Aorta (tissue), 5 donors: ENCODE results near the gene KMT2A. TPM values are rescaled to one million over a fixed set of nuclear protein-coding genes. Genes with fewer than 3 reads are reported as not detected.
"Not testable (repeated sequence)": the region's sequence is repeated elsewhere in the genome, so short reads cannot be mapped to it uniquely, and the experiment has no call there.

Experiments
- ATAC-seq: fragments of 200-7000 bp; cut with Tn5 transposase; one replicate; pipeline ENCODE4 v1.9.1; 2022; ENCODE audit warnings: moderate library complexity; ENCODE audit not compliant: low FRiP score
- DNase-seq, 2 donors: peaks; one replicate each; pipeline ENCODE4 v3.0.0-alpha.2; 2020
- H3K27ac ChIP-seq, 2 donors: one replicate each; pipeline ENCODE4 v1.5.1; 2013; ENCODE audit warnings: low read length in 2 of 2, mild to moderate bottlenecking in 2 of 2, moderate library complexity in 2 of 2, control low read depth in 1 of 2, inconsistent platforms in 1 of 2, low read depth in 1 of 2
- H3K27me3 ChIP-seq, 2 donors: one replicate each; pipeline ENCODE4 v1.6.1; 2013; ENCODE audit warnings: control low read depth in 1 of 2, low read length in 1 of 2, mild to moderate bottlenecking in 1 of 2, moderate library complexity in 1 of 2; ENCODE audit not compliant: insufficient read depth in 2 of 2, control insufficient read depth in 1 of 2
- H3K36me3 ChIP-seq, 2 donors: one replicate each; pipeline ENCODE4 v1.6.1; 2013; ENCODE audit warnings: control low read depth in 1 of 2, low read length in 1 of 2, mild to moderate bottlenecking in 1 of 2; ENCODE audit not compliant: insufficient read depth in 2 of 2, control insufficient read depth in 1 of 2
- H3K4me1 ChIP-seq, 2 donors: one replicate each; pipeline ENCODE4 v1.6.1; 2013; ENCODE audit warnings: low read length in 2 of 2, control low read depth in 1 of 2, mild to moderate bottlenecking in 1 of 2, moderate library complexity in 1 of 2; ENCODE audit not compliant: insufficient read depth in 2 of 2, control insufficient read depth in 1 of 2
- H3K4me3 ChIP-seq, 2 donors: one replicate each; pipeline ENCODE4 v1.5.1; 2013; ENCODE audit warnings: low read length in 2 of 2, control low read depth in 1 of 2, mild to moderate bottlenecking in 1 of 2
- H3K9me3 ChIP-seq: one replicate; pipeline ENCODE4 v1.6.1; 2013; ENCODE audit warnings: mild to moderate bottlenecking, low read length; ENCODE audit not compliant: control insufficient read depth
- WGBS, 2 donors: extraction: QIAGEN DNeasy Blood & Tissue Kit; methylation state at CpG; one replicate each; pipeline ENCODE4 v1.1.7; 2013; 5-methylcytosine and 5-hydroxymethylcytosine counted together
- intact Hi-C, 2 donors: fragments of 100-400 bp; cut with DNase I; formaldehyde crosslinking; loops; one replicate each; pipeline versions ENCODE4 v1.14.2 to v1.15.0; 2022
- polyA plus RNA-seq, 2 donors: library from polyadenylated mRNA; stranded (reverse); fragments of 200-250 nt; gene quantifications; one replicate each; pipeline ENCODE4 v1.2.3, GENCODE V29; 2013
- total RNA-seq, 2 donors: library from RNA; stranded (reverse); fragmentation: NEBNext Ultra II Directional; extraction: Animal tissue kit (Norgen Biotek cat#: 25700); gene quantifications; one replicate each; pipeline ENCODE4 v1.2.1, GENCODE V29; 2021
- donor health status: healthy with polysubstance abuse.
- donor health status: Bipolar disorder and iron deficiency.
- donor health status: DM: no; HTN: no; CAD: no.
- donor health status: DM: no; HTN: no; CAD: no.
- donor health status: DM: yes; HTN: yes; CAD: no.

KMT2A gene
- total and polyA plus RNA-seq, 4 donors, result 5.6 to 114 (median 60.0) TPM

GRCh38 chr11:118570787-118571186, 134.5 kb downstream of the KMT2A start:
- Histone ChIP-seq H3K9me3 (no peaks in the 10 kb centered on the region), H3K27ac (no peak overlapping the region), H3K27me3 (no peaks in the 10 kb centered on the region), H3K4me3 (no peak overlapping the region), H3K36me3 (no peaks in the 10 kb centered on the region), H3K4me1 (no peaks in the 10 kb centered on the region)
- 94 to 100% methylated on average over 1 of the region's 1 CpG for WGBS, 2 donors
- no peak for ATAC-seq
- intact Hi-C loops, result loop anchor here (5.0 kb wide), 1 partner anchor 37 kb away; the partner anchor contains the start of gene PHLDB1 (in 2 of the 2)
- no peak for DNase-seq

GRCh38 chr11:118571701-118572060, 135.4 kb downstream of the KMT2A start:
- DNase-seq, result peak; percentile 55 to 66
- H3K4me1 ChIP-seq, H3K27me3 ChIP-seq, ATAC-seq, H3K36me3 ChIP-seq, H3K9me3 ChIP-seq: not testable (repeated sequence)
- 3 to 14% methylated on average over 15 of the region's 15 CpGs for WGBS, 2 donors
- H3K27ac ChIP-seq, result peak overlapping the region in 1 of 2 donors; percentile 91
- intact Hi-C loops, result loop anchor here (5.0 kb wide), 1 partner anchor 36 kb away; the partner anchor contains the start of gene PHLDB1 (in 2 of the 2)
- H3K4me3 ChIP-seq, result peak overlapping the region; percentile 22 to 56

- no peaks in the 10 kb centered on the region for H3K9me3 ChIP-seq
- 0% methylated on average over 51 to 55 of the region's 55 CpGs for WGBS, 2 donors
- no peaks in the 10 kb centered on the region for H3K27me3 ChIP-seq
- intact Hi-C loops, result loop anchor here (5.0 kb wide), 1 partner anchor 35 kb away; the partner anchor contains the start of gene PHLDB1 (in 2 of the 2)
- ATAC-seq (peak; percentile 92), DNase-seq (peak; percentile 88 to 91)
- peak within 1 kb of the TSS; percentile 46 to 56 for H3K4me3 ChIP-seq
- no peaks in the 10 kb centered on the region for H3K36me3 ChIP-seq
- H3K4me1 ChIP-seq, result no peaks in the 10 kb centered on the region
- peak within 1 kb of the TSS; percentile 84 to 91 for H3K27ac ChIP-seq
Observed at GRCh38 chr11:118572061-118572980, 136.0 kb downstream of the KMT2A start, which contains the start of gene ARCN1. TSS of gene ARCN1 (plus strand) at chr11:118572409. CDS start at chr11:118572548, 139 bp downstream.

- Histone ChIP-seq H3K9me3 (no peaks in the 10 kb centered on the region), H3K27ac (peak overlapping the region; percentile 84 to 87), H3K4me1 (no peaks in the 10 kb centered on the region), H3K36me3 (no peaks in the 10 kb centered on the region), H3K27me3 (no peaks in the 10 kb centered on the region), H3K4me3 (peak overlapping the region; percentile 46 to 56)
- peak; percentile 16 for ATAC-seq
- no peak for DNase-seq
- 0 to 1% methylated on average over 10 of the region's 10 CpGs for WGBS, 2 donors
- intact Hi-C loops, result loop anchor here (5.0 kb wide), 1 partner anchor 34 kb away; the partner anchor contains the start of gene PHLDB1 (in 2 of the 2)
Observed at GRCh38 chr11:118572981-118573550, 136.8 kb downstream of the KMT2A start.

GRCh38 chr11:118574636-118575035, 138.3 kb downstream of the KMT2A start:
- DNase-seq (no peak), ATAC-seq (no peak)
- H3K4me1 ChIP-seq, result no peaks in the 10 kb centered on the region
- H3K36me3 ChIP-seq, result no peaks in the 10 kb centered on the region
- 66 to 71% methylated on average over 7 of the region's 7 CpGs for WGBS, 2 donors
- intact Hi-C loops, result loop anchor here (5.0 kb wide), 1 partner anchor 33 kb away; the partner anchor contains the start of gene PHLDB1 (in 2 of the 2)
- H3K27ac ChIP-seq, result no peak overlapping the region
- H3K27me3 ChIP-seq, result no peaks in the 10 kb centered on the region
- H3K4me3 ChIP-seq, result no peak overlapping the region
- H3K9me3 ChIP-seq, result no peaks in the 10 kb centered on the region

Other genes with a start within 250 kb of the KMT2A start
- gene JAML, start 211.5 kb upstream of the KMT2A start, total RNA-seq, result 10 to 100 TPM in 1 of 2 donors, 1 to 10 TPM in 1; 8.0 to 29.5 TPM
- 1 to 10 TPM; 1.8 to 4.0 TPM for gene JAML, start 211.5 kb upstream of the KMT2A start, polyA plus RNA-seq
- 1 to 10 TPM; 1.6 to 2.7 TPM for gene MPZL3, start 184.1 kb upstream of the KMT2A start, total RNA-seq
- under 1 TPM; 0.33 to 0.38 TPM for gene MPZL3, start 184.1 kb upstream of the KMT2A start, polyA plus RNA-seq
- 10 to 100 TPM; 52.7 to 63.2 TPM for gene MPZL2, start 172.2 kb upstream of the KMT2A start, total RNA-seq
- 10 to 100 TPM in 1 of 2 donors, 1 to 10 TPM in 1; 3.8 to 13.3 TPM for gene MPZL2, start 172.2 kb upstream of the KMT2A start, polyA plus RNA-seq
- gene CD3E, start 131.8 kb upstream of the KMT2A start, total RNA-seq, result 1 to 10 TPM; 2.3 to 5.2 TPM
- gene CD3E, start 131.8 kb upstream of the KMT2A start, polyA plus RNA-seq, result 1 to 10 TPM in 1 of 2 donors, under 1 TPM in 1; 0.43 to 2.5 TPM
- 1 to 10 TPM; 3.0 to 3.9 TPM for gene CD3D, start 93.8 kb upstream of the KMT2A start, total RNA-seq
- 1 to 10 TPM in 1 of 2 donors, under 1 TPM in 1; 0.36 to 3.3 TPM for gene CD3D, start 93.8 kb upstream of the KMT2A start, polyA plus RNA-seq
- gene CD3G, start 92.1 kb upstream of the KMT2A start, total RNA-seq, result 1 to 10 TPM; 1.1 to 3.0 TPM
- gene CD3G, start 92.1 kb upstream of the KMT2A start, polyA plus RNA-seq, result not detected
- 10 to 100 TPM; 33.4 to 35.2 TPM for gene UBE4A, start 76.9 kb upstream of the KMT2A start, total RNA-seq
- gene UBE4A, start 76.9 kb upstream of the KMT2A start, polyA plus RNA-seq, result 10 to 100 TPM in 1 of 2 donors, 1 to 10 TPM in 1; 3.3 to 14.3 TPM
- 100 to 1,000 TPM in 1 of 2 donors, 10 to 100 TPM in 1; 98.4 to 107 TPM for gene ATP5MG, start 34.9 kb upstream of the KMT2A start, total RNA-seq
- 100 to 1,000 TPM; 118 to 256 TPM for gene ATP5MG, start 34.9 kb upstream of the KMT2A start, polyA plus RNA-seq
- under 1 TPM in 1 of 2 donors, not detected in 1; 0.42 TPM for gene TTC36, start 91.0 kb downstream of the KMT2A start, total RNA-seq
- under 1 TPM in 1 of 2 donors, not detected in 1; 0.95 TPM for gene TTC36, start 91.0 kb downstream of the KMT2A start, polyA plus RNA-seq
- 10 to 100 TPM; 20.7 to 29.8 TPM for gene TMEM25, start 94.7 kb downstream of the KMT2A start, total RNA-seq
- gene TMEM25, start 94.7 kb downstream of the KMT2A start, polyA plus RNA-seq, result 10 to 100 TPM; 30.2 to 32.2 TPM
- gene IFT46, start 129.4 kb downstream of the KMT2A start, total RNA-seq, result 10 to 100 TPM; 15.0 to 22.5 TPM
- gene IFT46, start 129.4 kb downstream of the KMT2A start, polyA plus RNA-seq, result 10 to 100 TPM; 24.2 to 31.8 TPM
- gene ARCN1, start 135.9 kb downstream of the KMT2A start, total RNA-seq, result 100 to 1,000 TPM; 128 to 170 TPM
- gene ARCN1, start 135.9 kb downstream of the KMT2A start, polyA plus RNA-seq, result 10 to 100 TPM; 67.6 to 69.0 TPM
- 100 to 1,000 TPM; 260 to 274 TPM for gene PHLDB1, start 171.1 kb downstream of the KMT2A start, total RNA-seq
- gene PHLDB1, start 171.1 kb downstream of the KMT2A start, polyA plus RNA-seq, result 100 to 1,000 TPM in 1 of 2 donors, 10 to 100 TPM in 1; 38.3 to 290 TPM
- gene TREH, start 243.2 kb downstream of the KMT2A start, total RNA-seq, result not detected
- 1 to 10 TPM; 2.5 to 7.2 TPM for gene TREH, start 243.2 kb downstream of the KMT2A start, polyA plus RNA-seq